GM18526 (cell line): ENCODE results near the gene IGF2BP2.

Source experiments
- POLR2A ChIP-seq: IDR thresholded peaks from 3 replicates; pipeline ENCODE4 v1.6.1; 2011; ENCODE audit not compliant: insufficient read length; ENCODE audit errors: extremely low read depth

The IGF2BP2 gene

DNA sequence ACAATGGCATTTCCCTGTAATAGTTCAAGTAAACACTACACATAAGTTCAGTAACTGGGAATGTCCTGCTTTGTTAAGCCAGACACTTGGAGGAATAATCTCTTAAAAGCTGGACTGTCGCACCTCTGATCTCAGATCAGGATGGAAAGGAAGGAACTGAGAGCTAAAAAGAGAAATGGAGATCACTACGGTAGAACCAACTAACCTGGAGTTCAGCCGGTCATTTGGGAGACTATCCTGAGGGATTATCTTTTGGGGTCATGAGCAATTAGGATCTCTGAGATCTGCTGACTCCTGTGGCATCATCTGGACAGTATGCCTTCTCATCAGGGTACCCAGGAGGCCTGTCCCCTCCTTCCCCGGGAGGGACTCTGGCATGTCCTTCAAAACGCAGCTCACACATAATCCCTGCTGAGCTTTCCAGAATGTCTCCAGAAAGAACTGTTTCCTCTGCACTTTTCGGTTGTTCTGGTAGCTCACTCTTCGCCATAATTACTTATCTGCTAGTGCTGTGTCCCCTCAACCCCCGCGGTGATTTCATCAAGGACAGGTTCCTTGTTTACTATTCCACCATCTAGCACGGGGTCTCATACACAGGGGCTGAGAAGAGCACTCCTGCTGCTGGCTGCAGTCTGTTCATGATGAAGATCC lies 123.1 kb downstream of the IGF2BP2 start:
- no peak for TF ChIP-seq POLR2A

DNA sequence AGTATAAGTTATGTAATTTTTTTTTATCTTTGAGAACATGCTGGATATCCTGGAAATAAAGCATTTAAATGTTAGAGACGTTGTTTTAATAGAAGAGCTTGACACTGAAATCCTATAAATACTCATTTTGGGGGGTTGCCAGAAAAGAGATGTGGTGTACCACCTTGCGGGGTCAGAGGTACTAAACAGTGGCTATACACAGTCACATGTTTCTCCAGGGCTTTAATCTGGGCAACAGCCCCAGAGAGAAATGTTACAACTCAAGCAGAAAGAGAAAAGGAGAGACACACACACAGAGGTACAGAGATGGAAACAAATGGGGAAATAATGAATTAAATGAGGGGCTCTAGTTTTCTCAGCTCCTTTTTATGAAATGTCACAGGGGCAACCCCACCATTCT lies 124.9 kb downstream of the IGF2BP2 start:
- no peak for TF ChIP-seq POLR2A

DNA sequence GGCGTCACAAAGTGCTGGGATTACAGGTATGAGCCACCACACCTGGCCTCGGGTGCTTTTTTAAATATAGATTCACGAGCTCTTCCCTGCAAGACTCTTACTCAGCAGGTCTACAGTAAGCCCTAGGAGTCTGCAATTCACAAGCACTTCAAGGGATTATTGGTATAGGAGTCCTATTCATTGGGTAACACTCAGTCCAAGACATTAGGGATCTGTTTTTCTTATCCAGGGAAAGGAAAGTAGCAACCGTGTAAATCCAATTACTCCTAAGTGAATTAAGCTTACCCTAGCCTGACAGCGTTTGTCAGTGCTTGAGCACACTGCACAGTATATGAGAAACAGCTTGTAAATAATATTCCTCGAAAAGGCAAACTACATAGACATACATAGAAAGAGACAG lies 128.8 kb downstream of the IGF2BP2 start:
- TF ChIP-seq POLR2A = no peak

DNA sequence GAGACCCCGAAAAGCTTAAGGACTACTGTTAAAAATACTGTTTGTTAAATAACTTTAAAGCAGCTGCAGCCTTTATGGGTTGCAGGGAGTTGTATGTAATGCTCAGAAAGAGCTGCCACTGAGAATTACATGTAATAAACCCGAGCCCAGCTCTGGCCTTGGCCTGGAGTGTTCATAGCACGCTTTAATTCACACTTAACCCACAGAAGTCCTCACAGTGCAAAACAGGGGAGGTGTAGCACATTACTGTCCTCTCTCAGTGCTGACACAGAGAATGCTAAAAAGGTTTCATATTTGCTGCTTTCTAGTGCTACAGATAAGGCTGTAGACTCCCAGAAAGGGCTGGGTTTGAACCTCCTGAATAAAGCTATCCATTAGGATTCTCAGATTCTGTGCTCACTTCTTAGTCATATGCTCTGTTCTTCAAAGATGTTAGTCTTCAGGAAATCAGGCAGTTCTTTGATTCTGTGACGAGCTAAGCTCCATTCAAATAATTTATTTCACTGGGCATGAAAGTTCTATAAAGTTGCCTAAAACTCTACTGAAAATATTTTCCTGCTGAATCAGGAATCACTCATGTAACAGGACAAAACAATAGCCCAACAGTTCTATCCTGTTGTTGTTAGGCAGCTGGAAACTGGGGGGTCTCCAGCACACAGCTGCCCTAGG lies 130.7 kb downstream of the IGF2BP2 start:
- TF ChIP-seq POLR2A = no peak

DNA sequence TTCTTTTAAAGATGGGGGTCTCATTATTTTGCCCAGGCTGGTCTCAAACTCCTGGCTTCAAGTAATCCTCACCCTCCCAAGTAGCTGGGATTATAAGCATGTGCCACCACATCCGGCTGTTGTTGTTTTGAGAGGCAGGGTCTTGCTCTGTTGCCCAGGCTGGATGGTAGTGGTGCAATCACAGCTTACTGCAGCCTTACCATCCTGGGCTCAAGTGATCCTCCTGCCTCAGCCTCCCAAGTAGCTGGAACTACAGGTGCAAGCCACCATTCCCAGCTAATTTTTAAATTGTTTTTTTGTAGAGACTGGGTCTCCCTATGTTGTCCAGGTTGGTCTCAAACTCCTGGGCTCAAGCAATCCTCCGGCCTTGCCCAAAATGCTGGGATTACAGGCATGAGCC lies 133.2 kb downstream of the IGF2BP2 start:
- TF ChIP-seq POLR2A = no peak

DNA sequence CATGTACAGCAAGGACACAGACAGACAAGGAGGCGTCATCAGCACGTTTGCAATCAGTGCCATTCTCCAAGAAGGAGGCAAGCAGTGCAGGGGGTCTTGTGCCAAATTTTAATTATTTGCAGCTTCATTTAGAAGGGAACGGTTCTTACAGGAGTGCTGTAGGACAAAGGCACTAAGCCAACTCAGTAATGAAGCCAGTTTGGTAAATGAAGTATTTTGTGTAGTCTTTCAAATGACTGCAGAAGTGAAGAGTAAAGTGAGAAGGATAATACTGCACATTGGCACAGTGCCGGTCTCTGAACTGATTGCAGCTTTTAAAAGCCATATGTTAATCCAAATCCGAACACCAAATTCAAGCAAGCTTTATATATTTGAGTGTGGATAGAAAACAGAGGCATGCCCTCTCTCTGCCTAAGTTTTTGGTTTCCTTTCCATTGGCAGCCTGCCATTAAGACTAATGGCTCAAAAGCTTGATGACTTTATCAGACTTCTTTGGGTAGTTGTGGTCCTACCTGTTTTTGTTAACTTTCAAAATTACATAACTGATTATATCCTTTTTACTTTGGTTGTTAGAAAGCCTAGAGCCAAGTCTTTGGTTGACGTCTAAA lies 137.5 kb downstream of the IGF2BP2 start:
- no peak for TF ChIP-seq POLR2A

DNA sequence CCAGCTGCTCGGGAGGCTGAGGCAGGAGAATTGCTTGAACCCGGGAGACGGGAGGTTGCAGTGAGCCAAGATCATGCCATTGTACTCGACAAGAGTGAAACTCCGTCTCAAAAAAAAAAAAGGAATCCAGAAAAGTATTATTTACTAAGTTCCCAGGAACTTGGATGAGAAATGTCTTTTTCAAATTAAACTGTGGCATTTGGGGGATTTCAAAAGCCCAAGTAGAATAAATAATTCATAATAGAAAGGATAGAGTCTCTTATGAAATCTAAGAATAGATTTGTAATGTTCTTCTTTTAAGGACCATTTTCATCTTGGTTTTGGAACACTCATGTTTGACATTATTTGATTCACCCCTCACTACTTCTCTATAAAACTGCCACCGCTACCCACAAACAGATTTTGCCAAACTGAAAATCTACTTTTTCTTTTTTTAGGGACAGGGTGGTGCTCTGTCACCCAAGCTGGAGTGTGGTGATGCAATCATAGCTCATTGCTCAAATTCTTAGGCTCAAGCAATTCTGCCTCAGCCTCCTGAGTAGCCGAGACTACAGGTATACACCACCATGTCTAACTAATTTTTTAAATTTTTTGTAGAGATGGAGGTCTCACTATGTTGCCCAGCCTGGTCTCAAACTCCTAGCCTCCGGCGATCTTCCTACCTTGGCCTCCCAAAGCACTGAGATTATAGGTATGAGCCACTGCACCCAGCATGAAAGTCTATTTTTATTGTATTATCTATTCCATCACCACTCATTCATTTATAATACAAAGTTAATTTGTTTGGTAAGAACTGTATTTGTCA lies 139.4 kb downstream of the IGF2BP2 start:
- TF ChIP-seq POLR2A = no peak

DNA sequence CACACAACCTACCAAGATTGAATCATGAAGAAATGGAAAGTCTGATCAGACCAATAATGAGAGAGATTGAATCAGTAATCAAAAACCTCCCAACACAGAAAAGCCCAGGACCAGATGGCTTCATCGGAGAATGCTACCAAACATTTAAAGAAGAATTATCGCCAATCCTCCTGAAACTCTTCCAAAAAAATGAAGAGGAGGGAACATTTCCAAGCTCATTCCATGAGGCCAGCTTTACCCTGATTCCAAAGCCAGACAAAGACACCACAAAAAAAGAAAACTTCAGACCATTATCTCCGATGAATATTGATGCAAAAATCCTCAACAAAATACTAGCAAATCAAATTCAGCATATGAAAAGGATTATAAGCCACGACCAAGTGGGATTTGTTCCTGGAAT lies 144.6 kb downstream of the IGF2BP2 start:
- no peak for TF ChIP-seq POLR2A

DNA sequence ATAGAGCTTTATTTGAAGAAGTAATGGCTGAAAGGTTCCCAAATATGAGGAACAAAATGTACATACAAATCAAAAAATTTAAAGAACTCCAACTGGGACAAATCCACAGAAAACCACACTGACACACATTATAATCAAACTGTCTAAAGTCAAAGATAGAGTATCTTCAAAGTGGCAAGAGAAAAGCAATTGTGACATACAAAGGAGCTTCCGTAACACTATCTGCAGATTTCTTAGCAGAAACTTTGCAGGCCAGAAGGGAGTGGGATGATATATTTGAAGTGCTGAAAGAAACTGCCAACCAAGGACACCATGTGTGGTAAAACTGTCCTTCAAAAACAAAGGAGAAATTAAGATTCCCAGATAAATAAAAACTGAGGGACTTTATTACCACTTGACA lies 146.8 kb downstream of the IGF2BP2 start:
- TF ChIP-seq POLR2A = no peak

DNA sequence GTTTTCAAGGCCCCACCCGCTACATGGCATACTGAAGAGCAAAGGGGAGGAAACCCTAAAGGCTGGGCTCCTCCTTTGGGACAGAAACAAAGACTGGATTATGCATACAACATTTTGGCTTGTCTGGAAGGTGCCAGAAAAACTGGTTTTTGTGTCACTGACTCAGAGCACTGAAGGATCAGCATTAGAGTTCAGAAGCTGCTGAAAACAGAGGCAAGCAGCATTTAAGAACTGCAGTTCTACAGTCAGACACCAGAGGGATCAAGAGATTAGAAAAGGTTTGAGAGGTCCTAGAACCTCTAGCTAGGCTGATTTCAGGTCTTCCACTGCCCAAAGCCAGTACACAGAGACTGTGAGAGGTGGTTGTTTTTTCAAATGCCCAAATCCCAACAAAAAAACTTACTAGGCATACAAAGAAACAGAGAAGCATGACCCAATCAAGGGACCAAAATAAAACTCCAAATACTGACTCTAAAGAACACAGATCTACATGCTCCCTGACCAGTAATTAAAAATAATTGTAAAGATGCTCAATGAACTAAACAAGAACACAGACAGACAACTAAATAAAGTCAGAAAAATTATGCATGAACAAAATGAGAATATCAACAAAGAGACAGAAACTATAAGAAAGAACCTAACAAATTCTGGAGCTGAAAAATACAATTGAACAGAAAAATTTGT lies 147.6 kb downstream of the IGF2BP2 start:
- TF ChIP-seq POLR2A = no peak

DNA sequence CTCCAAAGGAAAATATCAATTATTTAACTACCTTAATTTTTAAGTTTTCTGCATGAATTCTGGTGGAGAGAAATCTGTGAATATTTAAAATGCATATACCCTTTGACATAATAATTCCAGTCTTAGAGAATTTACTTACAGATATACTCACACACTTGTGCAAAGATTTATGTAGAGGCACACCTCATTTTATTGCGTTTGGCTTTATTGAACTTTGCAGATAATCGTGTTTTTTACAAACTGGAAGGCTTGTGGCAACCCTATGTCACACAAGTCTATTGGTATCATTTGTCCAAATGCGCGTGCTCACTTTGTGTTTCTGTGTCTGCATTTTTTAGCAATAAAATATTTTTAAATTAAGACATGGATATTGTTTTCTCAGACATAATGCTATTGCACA lies 157.3 kb downstream of the IGF2BP2 start:
- no peak for TF ChIP-seq POLR2A

DNA sequence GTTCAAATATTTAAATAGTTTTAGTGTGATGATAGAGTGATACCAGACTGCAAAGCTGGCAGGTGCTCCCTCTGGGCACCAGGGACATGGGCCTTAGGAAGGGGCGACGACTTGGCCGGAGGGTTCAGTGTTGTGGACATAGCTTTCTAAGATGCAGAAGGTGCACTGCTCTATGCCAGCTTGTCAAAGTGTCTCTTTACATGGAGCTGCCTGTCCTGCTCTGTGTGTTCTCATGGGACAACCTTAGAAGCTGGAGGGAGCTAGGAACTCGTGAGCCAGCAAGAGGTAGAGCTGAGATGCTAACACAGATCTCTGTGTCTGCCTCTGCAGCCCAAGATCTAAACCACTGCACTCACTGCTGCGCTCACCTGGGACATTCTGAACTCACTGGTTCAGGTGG lies 160.9 kb downstream of the IGF2BP2 start:
- no peak for TF ChIP-seq POLR2A

DNA sequence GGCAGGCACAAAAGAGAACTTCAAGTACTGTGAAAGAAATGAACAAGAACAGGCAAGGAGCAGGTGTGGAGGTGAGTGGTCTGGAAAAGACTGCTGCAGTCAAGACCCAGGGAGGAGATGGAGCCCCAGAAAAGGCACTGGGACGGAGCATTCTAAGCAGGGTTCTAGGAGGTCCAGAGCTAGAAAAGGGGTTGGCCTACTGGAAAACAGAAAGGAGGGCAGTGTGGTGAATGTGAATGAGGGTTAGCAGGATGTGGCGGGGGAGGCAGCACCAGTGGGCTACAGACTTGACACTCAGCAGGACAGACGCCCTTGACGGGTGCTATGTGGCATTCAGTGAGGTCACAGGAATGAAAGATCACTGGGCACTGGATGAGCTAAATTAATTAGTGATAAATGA lies 163.1 kb downstream of the IGF2BP2 start:
- no peak for TF ChIP-seq POLR2A

DNA sequence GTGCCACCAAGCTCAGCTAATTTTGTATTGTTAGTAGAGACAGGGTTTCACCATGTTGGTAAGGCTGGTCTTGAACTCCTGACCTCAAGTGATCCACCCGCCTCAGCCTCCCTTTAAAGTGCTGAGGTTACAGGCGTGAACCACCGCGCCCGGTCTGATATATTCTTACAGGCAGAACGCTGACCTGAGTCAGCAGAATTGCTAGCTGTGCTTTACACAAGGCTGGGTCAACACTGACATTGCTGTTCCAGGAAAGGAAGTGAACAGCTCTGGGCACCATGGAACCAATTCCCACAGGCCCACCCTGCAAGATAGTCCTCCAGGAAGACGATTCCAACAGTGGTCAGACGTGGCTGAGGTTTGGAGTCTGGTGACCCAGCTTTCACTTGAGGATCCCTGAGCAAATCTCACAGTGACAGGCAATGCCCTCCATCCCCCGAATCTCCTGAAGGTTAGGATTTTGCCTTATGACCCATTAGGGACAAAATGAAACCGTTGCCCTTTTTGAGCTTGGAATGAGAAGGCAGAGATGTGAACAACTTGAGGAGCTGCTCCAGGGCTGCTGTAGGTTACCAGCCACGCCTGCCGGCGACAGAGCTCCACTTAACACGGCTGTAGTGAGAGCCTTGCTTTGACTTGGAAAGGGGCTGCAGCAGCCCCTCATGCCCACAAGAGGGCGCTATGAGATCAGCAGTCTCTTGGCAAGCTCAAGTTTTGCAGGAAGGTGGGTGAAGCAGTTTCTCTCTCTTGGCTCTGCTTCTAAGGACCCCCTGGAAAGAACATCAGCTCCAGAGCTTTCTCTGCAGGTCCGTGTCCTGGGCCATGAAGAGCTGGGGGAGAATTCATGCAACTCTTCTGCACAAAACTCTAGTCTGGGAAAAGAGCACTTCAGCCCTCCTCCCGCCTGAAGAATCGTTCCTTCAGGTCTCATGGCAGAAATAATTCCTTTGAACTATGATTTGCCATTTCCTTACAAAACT lies 164.6 kb downstream of the IGF2BP2 start:
- TF ChIP-seq POLR2A = no peak
